Endodermal cell (in vitro differentiated cells): ENCODE results near the gene JARID2. TPM values are rescaled to one million over a fixed set of nuclear protein-coding genes. Genes with fewer than 3 reads are reported as not detected.

Source experiments
- DNase-seq: peaks from one replicate; pipeline ENCODE4 v3.0.0-alpha.2; 2017
- H3K27ac ChIP-seq: 2 replicates; pipeline ENCODE4 v1.5.1; 2013; ENCODE audit warnings: mild to moderate bottlenecking, low read depth, low read length, moderate library complexity
- H3K27me3 ChIP-seq: 2 replicates; pipeline ENCODE4 v1.6.1; 2013; ENCODE audit warnings: mild to moderate bottlenecking, low read length, moderate library complexity; ENCODE audit not compliant: insufficient read depth, control insufficient read depth, poor library complexity, severe bottlenecking
- H3K36me3 ChIP-seq: 2 replicates; pipeline ENCODE4 v1.7.0; 2013; ENCODE audit warnings: mild to moderate bottlenecking, low read length, moderate library complexity; ENCODE audit not compliant: control insufficient read depth, insufficient read depth
- H3K4me1 ChIP-seq: one replicate; pipeline ENCODE4 v1.7.0; 2013; ENCODE audit warnings: low read length; ENCODE audit not compliant: control insufficient read depth, insufficient read depth
- H3K4me3 ChIP-seq: 2 replicates; pipeline ENCODE4 v1.5.1; 2013; ENCODE audit warnings: mild to moderate bottlenecking, low read length, moderate library complexity
- H3K9ac ChIP-seq: 2 replicates; pipeline ENCODE4 v1.6.1; 2013; ENCODE audit warnings: mild to moderate bottlenecking, low read length, moderate library complexity; ENCODE audit not compliant: poor library complexity, severe bottlenecking; ENCODE audit errors: extremely low read depth
- H3K9me3 ChIP-seq: 2 replicates; pipeline ENCODE4 v1.6.1; 2013; ENCODE audit warnings: mild to moderate bottlenecking, low read length, moderate library complexity; ENCODE audit not compliant: control insufficient read depth
- H3K27ac Mint-ChIP-seq: 2 replicates; pipeline ENCODE4 v1.8.0; 2020; ENCODE audit warnings: mixed read lengths
- H3K27me3 Mint-ChIP-seq: 2 replicates; pipeline ENCODE4 v1.8.0; 2021; ENCODE audit warnings: mild to moderate bottlenecking, mixed read lengths; ENCODE audit not compliant: insufficient read depth
- H3K36me3 Mint-ChIP-seq: 2 replicates; pipeline ENCODE4 v1.8.0; 2020; ENCODE audit warnings: low read depth, mixed read lengths
- H3K4me1 Mint-ChIP-seq: 2 replicates; pipeline ENCODE4 v1.8.0; 2020; ENCODE audit warnings: mixed read lengths
- H3K4me3 Mint-ChIP-seq: 2 replicates; pipeline ENCODE4 v1.8.0; 2020; ENCODE audit warnings: mild to moderate bottlenecking, moderate library complexity, mixed read lengths
- H3K9me3 Mint-ChIP-seq: 2 replicates; pipeline ENCODE4 v1.8.0; 2020; ENCODE audit warnings: mild to moderate bottlenecking, mixed read lengths
- WGBS, 2 experiments: methylation state at CpG; one replicate each; pipeline versions ENCODE4 v1.1.5 to v1.1.7; 2013; ENCODE audit warnings: missing lambda C conversion rate in 2 of 2, mixed read lengths in 1 of 2; ENCODE audit not compliant: insufficient coverage in 1 of 2, insufficient read length in 1 of 2; 5-methylcytosine and 5-hydroxymethylcytosine counted together
- total RNA-seq, 2 donors: library from RNA; stranded (reverse); fragmentation: NEBNext Ultra II Directional in 1 of 2; extraction: Animal tissue kit (Norgen Biotek cat#: 25700) in 1 of 2; gene quantifications; 2 replicates in 1 of 2; 3 replicates in 1 of 2; pipeline ENCODE4 v1.2.1, GENCODE V29; 2021
- TF ChIP-seq, protein P1 (sequence below): fragments of 200-600 bp; sonication (generic); conservative IDR thresholded peaks from 2 replicates; pipeline ENCODE4 v1.5.0; 2021; ENCODE audit warnings: antibody characterized with exemption, mild to moderate bottlenecking

JARID2 gene
- total RNA-seq, 2 donors from 2014 or later, result 42.5 to 77.0 TPM

DNA sequence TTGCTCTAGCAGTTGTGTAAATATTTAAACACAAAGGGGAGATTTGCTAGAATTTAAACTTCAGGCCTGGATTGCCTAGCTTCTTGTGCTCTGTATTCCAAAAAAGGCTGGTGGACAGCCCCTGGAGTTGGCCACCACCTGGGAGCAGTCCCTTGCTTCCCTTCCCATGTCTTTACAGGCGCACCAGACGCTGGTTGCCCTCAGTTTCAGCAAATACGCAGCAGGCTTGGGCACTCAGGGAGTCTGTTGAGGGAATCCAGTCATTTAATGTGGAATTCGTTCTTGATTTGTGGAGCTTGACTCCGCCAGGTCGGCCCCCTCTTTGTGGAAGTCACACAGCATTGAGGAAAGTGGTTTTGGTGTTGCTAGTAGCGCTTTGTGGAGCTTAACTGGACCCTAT is 260.2 kb downstream of the JARID2 start:
- 96 to 100% methylated on average over 2 to 7 of the region's 7 CpGs for WGBS, 2 experiments
- TF ChIP-seq, protein P1, sequence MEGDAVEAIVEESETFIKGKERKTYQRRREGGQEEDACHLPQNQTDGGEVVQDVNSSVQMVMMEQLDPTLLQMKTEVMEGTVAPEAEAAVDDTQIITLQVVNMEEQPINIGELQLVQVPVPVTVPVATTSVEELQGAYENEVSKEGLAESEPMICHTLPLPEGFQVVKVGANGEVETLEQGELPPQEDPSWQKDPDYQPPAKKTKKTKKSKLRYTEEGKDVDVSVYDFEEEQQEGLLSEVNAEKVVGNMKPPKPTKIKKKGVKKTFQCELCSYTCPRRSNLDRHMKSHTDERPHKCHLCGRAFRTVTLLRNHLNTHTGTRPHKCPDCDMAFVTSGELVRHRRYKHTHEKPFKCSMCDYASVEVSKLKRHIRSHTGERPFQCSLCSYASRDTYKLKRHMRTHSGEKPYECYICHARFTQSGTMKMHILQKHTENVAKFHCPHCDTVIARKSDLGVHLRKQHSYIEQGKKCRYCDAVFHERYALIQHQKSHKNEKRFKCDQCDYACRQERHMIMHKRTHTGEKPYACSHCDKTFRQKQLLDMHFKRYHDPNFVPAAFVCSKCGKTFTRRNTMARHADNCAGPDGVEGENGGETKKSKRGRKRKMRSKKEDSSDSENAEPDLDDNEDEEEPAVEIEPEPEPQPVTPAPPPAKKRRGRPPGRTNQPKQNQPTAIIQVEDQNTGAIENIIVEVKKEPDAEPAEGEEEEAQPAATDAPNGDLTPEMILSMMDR, result no peak
- Histone ChIP-seq H3K4me3 (no peak overlapping the region), H3K4me1 (no peaks in the 10 kb centered on the region), H3K36me3 (peaks cover 90% of the 10 kb centered on the region), H3K9ac (no peak overlapping the region), H3K27ac (no peak overlapping the region), H3K9me3 (no peaks in the 10 kb centered on the region), H3K27me3 (no peaks in the 10 kb centered on the region)
- no peak overlapping the region for H3K4me3 Mint-ChIP-seq
- peaks cover 79% of the 10 kb centered on the region for H3K36me3 Mint-ChIP-seq
- peaks cover 2% of the 10 kb centered on the region for H3K4me1 Mint-ChIP-seq
- DNase-seq, result no peak
- H3K27ac Mint-ChIP-seq, result no peak overlapping the region
- H3K27me3 Mint-ChIP-seq, result no peaks in the 10 kb centered on the region
- H3K9me3 Mint-ChIP-seq, result no peaks in the 10 kb centered on the region

DNA sequence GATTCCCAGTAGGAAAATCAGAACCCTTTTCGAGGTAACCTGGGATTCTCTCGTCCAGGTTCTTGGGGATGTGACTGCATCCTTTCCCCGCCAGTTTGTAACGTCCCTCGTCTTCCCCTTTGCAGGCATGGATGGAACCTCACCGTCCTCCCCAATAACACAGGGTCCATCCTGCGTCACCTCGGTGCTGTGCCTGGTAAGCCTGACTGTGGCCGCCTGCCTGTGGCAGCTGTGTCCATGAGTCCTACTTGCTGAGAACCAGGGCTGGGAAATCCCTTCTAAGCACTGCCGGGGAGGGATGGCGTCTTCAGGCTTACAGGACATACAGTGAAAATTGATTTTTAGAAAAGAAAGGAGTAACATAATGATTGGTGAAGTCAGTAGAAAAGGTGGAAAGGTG is 261.4 kb downstream of the JARID2 start:
- Histone ChIP-seq H3K9me3 (no peaks in the 10 kb centered on the region), H3K9ac (no peak overlapping the region), H3K27ac (no peak overlapping the region), H3K4me1 (no peaks in the 10 kb centered on the region), H3K36me3 (peaks cover 89% of the 10 kb centered on the region), H3K4me3 (no peak overlapping the region), H3K27me3 (no peaks in the 10 kb centered on the region)
- DNase-seq, result no peak
- Mint-ChIP-seq H3K36me3 (peaks cover 77% of the 10 kb centered on the region), H3K27ac (peak overlapping the region; percentile 73), H3K4me3 (no peak overlapping the region), H3K4me1 (peaks cover 2% of the 10 kb centered on the region), H3K27me3 (no peaks in the 10 kb centered on the region), H3K9me3 (no peaks in the 10 kb centered on the region)
- WGBS, 2 experiments, result 94 to 97% methylated on average over 11 of the region's 11 CpGs
- TF ChIP-seq, protein P1, result no peak

DNA sequence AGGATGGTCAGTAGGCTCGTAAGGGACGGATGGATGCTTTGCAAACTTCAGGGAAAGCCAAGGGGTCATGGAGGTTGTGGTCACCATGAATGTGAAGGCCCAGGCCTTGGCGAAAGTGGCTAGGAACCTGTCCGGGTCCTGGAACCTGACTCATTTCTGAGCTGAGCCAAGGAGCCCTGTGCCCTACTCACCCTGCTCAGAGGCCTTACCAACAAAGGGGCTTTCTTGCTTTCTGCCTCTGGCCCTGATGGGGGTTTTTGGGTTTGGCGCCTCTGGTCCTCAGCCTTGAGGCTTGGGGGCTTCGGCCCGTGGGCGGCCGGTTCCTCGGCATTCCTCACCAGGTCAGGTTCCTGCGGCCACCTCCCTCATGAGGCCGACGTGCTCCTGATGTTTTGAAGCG is 261.9 kb downstream of the JARID2 start:
- 88 to 99% methylated on average over 12 to 14 of the region's 14 CpGs for WGBS, 2 experiments
- TF ChIP-seq, protein P1, result no peak
- H3K36me3 ChIP-seq, result peaks cover 89% of the 10 kb centered on the region
- H3K9me3 ChIP-seq, result no peaks in the 10 kb centered on the region
- no peak overlapping the region for H3K9ac ChIP-seq
- no peak for DNase-seq
- Mint-ChIP-seq H3K36me3 (peaks cover 77% of the 10 kb centered on the region), H3K27me3 (no peaks in the 10 kb centered on the region), H3K9me3 (no peaks in the 10 kb centered on the region), H3K27ac (no peak overlapping the region), H3K4me1 (peaks cover 2% of the 10 kb centered on the region), H3K4me3 (no peak overlapping the region)
- H3K27ac ChIP-seq, result no peak overlapping the region
- H3K27me3 ChIP-seq, result no peaks in the 10 kb centered on the region
- H3K4me3 ChIP-seq, result no peak overlapping the region
- H3K4me1 ChIP-seq, result no peaks in the 10 kb centered on the region
